CMK (cell line): ENCODE data around the gene USP25.
A peak's percentile ranks its signal among the peaks of the same experiment; 100 is the strongest.
"Not testable (repeated sequence)": the region's sequence is repeated elsewhere in the genome, so short reads cannot be mapped to it uniquely, and the experiment has no call there.

Experiments used
- DNase-seq: peaks from one replicate; pipeline ENCODE4 v3.0.0-alpha.2; 2010; ENCODE audit warnings: low read depth

The USP25 gene

DNA sequence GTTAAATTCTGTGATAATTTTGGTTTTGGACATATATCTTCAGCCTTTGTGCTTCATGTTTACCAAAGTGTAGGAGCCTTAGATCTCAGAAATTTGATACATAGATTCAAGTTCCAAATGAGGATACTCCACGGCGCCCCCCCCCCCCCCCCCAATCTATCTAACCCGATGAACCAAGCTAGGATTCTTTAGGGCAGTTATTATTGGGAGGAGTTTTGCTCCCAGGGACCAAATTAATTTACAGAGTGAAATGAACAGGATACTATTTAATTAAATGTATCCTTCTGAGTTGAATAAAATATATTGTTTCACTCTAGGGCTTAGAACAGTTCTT lies 3.2 kb downstream of the USP25 start:
- DNase-seq = no peak

DNA sequence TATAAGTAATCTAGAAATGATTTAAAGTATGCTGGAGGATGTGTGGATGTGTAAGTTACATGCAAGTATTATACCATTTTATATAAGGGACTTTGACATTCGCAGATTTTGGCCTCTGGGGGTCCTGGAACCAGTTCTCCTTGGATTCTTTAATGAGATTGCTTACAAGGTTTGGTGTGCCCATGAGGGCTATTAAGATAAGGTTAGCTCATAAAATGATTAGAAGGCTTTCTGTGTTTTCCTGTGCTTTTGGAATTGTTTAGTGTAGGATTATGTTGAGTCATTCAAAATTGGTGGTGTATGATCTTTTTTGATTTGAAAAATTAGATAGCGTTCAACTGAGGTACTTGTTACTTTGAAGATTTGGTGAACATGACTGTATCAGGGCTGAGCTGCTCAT lies 5.6 kb downstream of the USP25 start:
- DNase-seq = no peak

DNA sequence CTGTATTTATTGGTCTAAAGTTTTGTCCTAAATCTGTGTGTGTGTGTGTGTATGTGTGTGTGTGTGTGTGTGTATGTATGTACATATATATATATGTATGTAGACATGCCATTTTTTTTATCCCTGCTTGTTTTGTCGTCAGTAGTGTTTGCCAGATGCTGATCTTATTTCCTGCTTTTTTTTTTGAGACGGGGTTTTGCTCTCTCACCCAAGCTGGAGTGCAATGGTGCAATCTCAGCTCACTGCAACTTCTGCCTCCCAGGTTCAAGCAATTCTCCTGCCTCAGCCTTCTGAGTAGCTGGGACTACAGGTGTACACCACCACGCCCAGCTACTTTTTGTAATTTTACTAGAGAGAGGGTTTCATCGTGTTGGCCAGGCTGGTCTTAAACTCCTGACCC lies 6.1 kb downstream of the USP25 start:
- DNase-seq = not testable (repeated sequence)

DNA sequence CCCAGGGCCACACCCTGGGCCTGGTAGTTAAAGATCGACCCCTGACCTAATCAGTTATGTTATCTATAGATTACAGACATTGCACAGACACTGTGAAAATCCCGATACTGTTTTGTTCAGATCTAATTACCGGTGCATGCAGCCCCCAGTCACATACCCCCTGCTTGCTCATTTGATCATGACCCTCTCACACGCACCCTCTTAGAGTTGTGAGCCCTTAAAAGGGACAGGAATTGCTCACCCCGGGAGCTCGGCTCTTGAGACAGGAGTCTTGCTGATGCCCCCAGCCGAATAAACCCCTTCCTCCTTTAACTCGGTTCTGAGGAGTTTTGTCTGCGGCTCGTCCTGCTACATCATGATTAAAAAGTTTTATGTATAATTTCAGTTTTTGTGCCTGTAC lies 9.0 kb downstream of the USP25 start:
- peak; percentile 55 for DNase-seq

DNA sequence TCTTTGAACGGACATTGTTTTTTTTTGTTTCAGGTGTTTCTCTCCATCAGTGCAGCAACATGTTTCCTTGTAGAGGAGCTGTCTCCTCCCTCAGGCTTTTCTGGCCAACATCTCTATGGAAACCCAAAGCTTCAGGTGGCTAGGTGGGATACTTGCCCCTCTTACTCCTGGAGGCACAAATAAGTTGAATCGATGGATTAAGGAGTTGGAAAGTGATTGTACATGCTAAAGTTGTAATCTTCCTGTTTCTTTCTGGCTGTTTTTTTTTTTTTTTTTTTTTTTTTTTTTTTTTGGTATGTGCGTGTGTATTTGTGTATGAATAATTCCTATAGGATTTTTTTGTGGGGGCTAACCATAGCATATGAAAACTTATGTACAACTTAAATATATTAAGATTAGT lies 10.6 kb downstream of the USP25 start:
- no peak for DNase-seq

DNA sequence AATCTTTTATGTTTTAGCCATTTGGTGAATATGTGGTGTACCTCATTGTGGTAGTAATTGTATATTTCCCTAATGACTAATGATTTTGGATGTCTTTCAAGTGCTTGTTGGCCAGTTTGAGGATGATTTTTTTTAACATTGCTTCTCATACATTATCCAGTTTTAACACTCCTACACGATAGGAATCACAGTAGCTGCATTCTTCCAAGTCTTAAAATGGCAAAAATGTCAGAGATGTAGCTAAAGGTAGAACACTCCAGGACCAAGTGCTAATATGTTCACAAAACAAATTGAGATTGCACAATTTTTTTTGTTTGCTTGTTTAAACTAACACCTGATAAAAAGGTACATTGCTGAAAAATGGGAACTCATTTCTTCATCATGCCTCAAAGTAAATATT lies 11.7 kb downstream of the USP25 start:
- no peak for DNase-seq

DNA sequence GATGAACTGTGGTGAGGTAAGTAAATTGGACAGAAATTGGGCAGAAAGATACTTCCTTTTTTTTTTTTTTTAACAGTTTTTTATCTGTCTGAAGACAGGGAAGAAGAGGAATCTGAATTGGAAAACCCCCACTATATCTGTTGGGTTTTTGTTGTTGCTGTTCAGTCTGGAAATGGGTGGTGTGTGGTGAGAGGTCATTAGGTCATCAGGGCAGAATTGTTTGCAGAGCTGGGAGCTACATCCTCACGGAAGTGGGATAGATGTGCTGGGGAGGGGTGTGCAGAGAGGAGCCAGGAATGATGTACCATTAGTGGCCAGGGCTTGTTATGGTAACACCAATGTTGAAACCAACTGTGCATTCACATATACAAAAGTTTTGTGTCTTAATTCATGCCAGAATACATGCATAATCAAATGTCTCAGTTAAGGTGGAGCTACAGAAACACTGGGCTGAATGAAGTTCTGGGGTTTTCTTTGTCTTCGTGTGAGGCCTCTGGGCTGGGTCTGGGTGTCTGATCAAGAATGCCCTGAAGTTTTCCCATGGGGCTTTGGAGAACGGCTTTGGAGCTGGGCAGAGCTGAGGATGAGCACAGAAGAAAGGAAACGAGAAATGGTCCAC lies 12.4 kb downstream of the USP25 start:
- DNase-seq = peak; percentile 97

DNA sequence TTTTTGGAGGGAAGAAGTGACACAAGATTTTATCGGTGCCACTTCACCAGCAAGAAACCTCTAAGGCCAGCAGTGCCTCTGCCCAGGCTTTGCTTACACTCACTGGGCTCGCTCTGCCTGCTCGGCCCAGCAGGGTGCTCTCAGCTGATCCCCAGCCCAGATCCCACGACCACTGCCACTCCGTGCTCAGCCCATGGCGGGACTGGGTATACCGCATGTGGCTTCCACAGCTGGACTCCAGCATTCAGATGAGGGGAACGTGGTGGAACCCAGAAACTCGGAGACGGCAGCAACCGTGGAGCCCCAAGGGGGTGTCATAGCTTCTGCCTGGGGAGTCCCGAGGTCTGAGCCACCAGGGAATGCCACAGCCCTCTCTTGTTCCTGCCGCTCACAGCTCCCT lies 12.9 kb downstream of the USP25 start:
- no peak for DNase-seq

DNA sequence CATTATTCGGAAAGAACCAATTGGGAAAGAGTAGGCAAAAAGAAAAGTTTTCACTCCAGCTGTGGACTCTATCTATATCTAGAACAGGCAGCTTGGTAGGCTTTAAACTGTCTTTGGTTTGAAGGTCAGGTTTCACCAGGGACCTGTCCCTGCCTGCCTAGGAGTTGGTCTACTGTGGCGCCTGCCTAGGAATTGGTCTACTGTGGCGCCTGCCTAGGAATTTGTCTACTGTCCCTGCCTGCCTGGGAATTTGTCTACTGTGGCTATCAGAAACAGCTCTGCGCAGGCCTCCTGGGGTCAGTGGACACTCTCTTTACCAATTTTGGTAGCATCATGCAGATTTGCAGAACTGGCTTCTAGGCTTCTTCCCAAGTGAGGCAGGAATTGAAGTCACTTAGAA lies 13.8 kb downstream of the USP25 start:
- DNase-seq = no peak

DNA sequence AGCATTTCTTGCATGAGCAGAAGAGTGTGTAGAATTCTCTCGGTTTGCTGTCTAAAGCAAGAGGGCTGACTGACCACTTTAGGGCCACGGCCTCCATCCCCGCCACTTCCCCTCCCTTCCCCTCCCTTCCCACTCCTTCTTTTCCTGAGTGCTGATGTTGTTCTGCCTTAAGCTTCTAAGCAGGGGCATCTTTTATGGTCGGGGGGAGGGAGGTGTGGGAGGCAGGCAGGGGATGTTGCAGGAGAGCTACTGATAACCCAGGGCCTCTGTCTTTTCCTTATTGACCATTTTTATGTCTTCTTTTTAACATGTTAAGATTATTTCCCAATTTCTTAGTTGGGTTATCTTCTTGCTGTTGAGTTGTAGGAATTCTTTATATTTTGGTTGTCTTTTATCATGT lies 15.1 kb downstream of the USP25 start:
- DNase-seq = peak; percentile 62

DNA sequence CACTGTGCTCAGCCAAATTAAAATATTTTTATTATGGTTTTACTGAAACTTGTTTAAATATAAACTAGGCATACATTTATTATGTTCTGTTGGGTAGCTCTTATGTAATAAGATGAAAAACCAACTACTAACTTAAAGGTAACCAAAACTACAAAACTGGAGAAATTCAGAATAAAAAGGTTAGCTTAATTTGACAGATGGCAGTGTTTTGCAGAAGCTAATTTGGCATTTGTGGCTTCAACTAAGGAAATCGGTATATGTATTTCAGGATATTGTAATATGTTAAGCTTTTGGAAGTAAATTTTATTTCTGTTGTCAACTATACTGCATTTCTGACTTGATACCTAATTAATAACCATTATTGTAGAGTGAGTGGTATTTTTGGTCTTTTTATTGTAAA lies 18.8 kb downstream of the USP25 start:
- DNase-seq = no peak

DNA sequence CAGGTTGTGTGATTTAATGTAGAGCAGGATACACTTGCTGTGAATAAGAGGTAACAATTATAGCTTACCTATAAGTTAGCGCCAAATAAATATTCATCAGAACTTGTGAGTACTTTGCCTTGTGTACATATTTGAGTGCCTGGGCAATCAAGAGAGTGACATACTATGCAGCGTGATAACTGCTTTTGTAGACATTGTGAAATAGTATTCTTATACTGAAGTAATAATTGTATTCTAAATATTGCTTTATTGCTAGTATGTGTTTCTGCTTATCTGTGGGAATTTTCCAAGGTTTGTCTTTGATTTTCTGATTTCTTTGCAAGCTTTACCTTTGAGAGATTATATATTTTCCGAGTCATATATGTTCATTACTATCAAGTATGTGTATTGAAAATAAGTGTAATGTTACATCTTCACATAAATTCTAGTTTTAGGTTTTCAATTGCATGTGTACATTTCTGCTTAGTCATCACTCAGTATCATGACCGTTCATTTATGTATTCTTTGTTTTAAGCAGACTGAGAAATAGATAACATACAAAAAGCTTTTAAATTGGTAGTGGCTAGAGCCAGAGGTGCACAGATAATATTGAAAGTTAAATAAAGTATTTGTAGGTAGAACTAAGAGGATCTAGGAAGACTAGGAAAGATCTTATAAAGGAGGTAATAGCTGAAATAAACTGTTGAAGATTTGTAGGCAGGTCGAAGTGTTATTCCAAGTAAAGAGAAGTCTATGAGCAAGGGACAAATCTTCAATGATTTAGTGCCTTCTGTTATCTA lies 19.5 kb downstream of the USP25 start:
- no peak for DNase-seq

DNA sequence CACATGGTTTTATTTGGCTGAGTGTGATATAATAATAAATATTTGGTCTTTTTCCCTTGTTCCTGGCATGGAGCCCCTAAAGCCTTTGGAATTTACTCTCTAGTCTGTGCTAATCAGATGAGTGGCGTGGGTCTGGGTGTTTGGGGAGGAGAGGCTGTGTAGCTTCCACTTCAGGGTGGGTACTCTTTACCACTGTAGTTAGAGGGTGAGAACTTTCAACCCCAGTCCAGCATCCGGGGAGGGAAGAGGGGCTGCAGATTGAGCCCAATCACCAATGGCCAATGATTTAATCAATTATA lies 20.0 kb downstream of the USP25 start:
- no peak for DNase-seq

DNA sequence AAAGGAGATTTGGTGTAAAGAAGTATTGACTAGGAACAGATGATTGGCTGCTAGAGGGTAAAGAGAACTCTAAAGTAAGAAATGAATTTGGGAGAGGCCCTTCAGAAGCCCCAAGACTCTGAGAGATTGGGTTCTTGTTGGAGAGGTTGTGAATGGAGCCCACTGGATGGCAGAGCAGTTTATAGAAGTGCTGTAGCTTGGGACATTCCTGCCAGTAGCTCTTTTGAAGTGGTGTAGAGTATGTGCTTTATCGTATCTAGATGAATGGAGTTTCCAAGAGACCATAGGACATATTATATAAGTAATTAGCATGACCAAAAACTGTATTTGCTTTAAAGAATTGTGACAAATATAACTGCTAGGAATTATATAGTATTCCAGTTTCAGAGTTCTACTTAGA lies 21.3 kb downstream of the USP25 start:
- no peak for DNase-seq

DNA sequence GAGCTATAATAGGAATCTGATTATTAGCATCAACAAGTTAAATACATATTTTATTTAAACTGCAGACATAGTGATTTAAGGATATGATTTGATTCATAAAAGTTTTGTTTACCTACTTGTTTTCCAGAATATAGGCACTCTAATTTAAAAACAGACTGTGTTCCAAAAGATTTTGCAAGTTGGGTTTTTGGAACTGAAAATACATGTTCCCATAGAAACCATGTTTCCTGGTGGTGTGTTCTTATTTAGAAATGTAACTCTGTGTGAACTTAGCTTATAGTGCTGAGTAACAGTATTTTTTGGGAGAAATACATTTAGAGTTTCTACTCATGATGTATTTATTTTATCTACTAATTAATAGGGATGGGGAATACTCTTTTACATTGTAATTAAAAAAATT lies 21.8 kb downstream of the USP25 start:
- DNase-seq = no peak

DNA sequence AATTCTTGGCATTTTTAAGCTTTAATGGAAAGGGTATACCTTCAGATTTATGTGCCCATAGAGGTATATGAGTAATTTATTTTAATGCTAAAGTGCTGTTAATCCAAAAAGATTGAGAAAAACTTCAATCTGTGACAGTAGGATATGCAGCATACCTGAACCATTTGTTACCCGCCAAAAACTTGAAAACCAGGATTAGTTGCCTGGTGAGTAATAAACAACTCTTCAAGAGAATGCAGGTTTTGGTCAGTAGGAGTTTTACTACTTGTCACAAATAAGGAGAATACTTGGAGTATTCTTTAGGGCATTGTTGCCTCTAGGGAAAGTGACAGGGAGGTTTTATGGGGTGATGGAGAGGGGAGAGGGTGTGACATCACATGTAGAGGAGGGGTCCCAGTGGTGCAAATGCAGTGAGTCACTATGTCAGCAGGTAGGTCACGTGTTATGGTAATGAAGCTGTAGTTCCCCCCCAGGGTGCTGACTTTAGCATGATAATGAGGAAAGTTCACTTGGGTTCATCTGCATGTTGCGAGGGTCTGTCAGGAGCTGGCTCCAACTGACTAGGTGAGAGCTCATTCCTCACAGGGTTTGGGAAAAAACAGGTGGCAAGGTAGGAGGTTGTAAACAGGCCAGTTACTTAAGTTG lies 23.1 kb downstream of the USP25 start:
- DNase-seq = no peak

DNA sequence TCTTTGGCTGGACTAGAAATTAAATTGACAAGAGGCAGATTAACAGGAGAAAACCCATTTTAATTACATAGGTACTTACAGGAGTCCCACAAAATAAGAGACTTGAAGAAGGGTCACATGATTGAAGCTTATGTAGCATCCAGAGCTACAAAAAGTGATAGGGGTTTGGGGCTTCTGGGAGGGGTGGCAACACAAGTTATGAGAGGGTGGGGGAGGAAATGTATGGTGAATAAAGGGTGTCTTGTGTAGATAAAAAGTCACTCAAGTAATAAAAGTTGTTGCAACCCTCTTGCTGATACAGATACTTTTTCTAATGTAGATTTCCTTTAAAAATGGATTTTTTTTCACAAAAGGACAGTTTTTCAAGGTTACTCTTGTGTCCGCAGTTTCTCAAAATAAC lies 24.0 kb downstream of the USP25 start:
- DNase-seq = no peak

DNA sequence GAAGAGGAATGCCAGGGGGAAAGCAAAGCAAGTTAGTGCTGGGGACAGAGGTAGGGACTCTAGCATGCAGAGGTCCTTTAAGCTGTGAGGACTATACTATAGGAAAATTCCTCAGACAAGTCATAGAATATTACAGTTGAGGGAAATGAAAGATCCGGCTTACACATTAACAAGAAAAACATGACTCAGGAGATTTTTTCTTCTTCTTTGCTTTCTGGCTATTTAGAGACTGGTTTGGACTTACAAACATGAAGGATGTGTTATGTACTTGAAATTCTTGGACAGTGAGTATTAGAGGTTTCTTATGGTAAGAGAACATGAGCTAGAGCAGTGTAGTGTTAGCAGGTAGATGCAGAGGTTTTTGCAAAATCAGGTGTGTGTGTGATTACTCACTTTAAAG lies 24.9 kb downstream of the USP25 start:
- no peak for DNase-seq

DNA sequence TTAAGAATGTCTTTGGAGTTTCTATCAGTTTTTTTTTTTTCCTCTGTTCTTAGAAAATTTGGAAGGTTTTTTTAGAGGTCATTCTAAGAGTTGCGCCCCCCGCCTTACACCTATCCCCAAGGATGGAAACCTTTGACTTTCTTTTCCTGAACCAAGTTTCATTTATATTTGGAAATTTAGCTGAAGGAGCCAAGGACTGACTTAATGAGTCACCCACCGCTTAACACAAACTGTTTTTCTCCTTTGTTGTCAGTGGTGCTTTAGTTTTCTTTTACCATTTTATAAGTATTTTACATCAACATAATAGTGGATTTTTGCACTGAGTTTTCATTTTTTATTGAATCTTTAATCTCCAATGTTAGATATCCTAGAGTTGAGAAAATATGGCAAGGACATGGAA lies 25.3 kb downstream of the USP25 start:
- no peak for DNase-seq

DNA sequence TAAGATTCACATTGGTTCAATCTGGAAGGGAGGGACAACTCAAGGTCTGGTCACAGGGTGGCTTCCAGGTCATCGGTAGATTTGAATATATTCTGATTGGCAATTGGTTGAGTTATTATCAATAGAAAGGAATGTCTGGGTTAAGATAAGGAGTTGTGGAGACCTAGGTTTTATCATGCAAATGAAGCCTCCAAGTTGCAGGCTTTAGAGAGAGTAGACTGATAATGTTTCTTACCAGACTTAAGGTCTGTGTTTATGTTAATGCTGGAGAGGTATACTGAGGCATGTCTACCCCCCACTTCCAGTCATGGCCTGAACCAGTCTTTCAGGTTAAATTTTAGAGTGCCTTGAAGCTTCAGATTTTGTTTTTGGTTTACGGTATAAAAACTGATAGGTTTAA lies 29.7 kb downstream of the USP25 start:
- DNase-seq = no peak

DNA sequence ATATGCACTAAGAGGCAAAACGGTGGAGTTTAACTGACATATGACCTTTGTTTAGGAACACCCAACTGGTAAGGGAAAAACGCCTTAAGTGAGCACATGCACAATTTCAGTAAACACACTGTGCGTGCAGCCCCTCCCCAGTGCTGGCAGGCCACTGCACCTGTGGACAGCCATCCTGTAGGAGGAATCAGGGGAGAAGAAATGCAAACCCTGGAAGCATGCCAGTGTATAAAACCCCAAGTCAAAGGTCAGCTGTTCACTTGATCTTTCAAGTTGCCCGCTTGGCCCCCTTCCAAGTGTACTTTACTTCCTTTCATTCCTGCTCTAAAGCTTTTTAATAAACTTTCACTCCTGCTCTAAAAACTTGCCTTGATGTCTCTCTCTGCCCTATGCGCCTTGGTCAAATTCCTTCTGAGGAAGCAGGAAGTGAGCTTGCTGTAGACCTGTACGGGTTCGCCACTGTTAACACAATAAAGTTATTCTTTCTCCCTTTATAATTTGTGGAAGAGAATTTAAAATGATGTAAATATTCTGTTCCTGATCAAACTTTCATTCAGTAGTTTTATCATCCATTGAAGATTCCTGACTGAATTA lies 31.8 kb downstream of the USP25 start:
- no peak for DNase-seq

DNA sequence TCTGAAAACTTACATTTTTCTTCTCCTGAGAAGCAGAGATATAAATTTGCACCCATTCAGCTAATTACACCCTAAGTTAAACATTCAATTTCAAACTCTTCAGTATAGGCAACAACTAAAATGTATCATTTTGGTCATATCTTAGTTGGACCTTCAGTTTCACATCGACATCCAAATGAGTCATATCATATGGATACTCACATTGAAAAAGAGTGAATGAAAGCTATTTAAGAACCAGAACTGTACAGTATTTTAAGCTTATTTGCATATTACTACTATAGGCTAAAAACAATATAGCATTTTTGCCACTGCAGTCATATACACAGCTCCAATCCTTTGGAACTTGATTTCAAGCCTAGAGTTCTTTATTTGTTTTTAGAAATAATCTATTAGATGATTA lies 33.6 kb downstream of the USP25 start:
- DNase-seq = no peak

DNA sequence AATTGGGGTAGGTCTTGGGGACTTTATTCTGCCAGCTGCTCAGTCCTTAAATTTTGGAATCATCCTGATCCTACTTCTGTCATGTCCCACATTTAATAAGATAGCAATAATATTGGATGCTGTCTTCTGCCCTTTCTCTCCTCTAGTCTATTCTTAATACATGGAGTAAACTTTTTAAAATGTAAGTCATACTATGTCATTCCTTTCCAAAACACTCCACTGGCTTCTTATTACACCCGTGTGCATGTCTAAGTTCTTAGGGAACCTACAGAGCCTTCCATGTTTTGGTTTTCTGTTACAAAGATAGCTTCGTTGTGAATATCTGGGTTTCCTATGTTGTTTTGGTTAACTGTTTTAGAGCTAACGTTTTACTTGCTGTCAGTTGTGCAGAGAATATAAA lies 35.1 kb downstream of the USP25 start:
- no peak for DNase-seq
